OCI-LY3 (cell line): ENCODE measurements around the gene TIRAP.

Source experiments
- EZH2phosphoT487 ChIP-seq: fragments of 200-600 bp; shearing (Covaris generic); IDR thresholded peaks from 2 replicates; pipeline ENCODE4 v1.6.1; 2018; ENCODE audit warnings: antibody characterized with exemption, mixed run types, low read depth
- TF ChIP-seq, protein P1 (sequence below): fragments of 200-600, 300-600 bp; sonication (generic); IDR thresholded peaks from 2 replicates; pipeline ENCODE4 v1.5.1; 2014; ENCODE audit warnings: antibody characterized with exemption, low read length, low read depth

DNA sequence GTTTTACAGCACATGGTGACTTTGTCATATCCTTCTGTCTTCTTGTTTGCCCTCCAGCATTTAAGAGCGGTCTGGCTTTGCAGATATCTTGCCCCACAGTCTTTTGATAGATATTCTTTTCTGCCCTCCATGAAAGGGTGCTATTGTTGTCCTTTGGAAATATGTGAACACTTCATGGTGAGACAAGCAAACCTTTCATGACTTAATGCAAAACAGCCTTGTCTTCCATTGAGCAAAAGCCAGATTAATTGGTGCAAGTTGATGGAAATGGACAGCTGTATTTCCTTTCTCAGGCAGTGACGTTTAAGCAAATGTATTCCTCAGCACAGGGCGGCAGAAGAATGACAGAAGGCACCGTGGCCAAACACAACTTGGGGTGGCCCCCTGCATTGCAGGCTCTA lies 25.4 kb downstream of the TIRAP start:
- TF ChIP-seq, protein P1, sequence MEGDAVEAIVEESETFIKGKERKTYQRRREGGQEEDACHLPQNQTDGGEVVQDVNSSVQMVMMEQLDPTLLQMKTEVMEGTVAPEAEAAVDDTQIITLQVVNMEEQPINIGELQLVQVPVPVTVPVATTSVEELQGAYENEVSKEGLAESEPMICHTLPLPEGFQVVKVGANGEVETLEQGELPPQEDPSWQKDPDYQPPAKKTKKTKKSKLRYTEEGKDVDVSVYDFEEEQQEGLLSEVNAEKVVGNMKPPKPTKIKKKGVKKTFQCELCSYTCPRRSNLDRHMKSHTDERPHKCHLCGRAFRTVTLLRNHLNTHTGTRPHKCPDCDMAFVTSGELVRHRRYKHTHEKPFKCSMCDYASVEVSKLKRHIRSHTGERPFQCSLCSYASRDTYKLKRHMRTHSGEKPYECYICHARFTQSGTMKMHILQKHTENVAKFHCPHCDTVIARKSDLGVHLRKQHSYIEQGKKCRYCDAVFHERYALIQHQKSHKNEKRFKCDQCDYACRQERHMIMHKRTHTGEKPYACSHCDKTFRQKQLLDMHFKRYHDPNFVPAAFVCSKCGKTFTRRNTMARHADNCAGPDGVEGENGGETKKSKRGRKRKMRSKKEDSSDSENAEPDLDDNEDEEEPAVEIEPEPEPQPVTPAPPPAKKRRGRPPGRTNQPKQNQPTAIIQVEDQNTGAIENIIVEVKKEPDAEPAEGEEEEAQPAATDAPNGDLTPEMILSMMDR = no peak
- TF ChIP-seq EZH2phosphoT487 = no peak
